Subcutaneous adipose tissue (tissue), 4 donors: ENCODE data around the gene FRYL. TPM values are rescaled to one million over a fixed set of nuclear protein-coding genes. Genes with fewer than 3 reads are reported as not detected.

Experiments used
- total RNA-seq, 4 donors: library from RNA; depleted of rRNA; stranded (reverse); fragments of >200 nt; gene quantifications; one replicate each; pipeline ENCODE4 v1.1.0, GENCODE V29; 2016
- TF ChIP-seq, protein P1 (sequence below): fragments of 450-650 bp; IDR thresholded peaks from one replicate; pipeline ENCODE4 v1.5.1; 2016; ENCODE audit warnings: low read depth, mild to moderate bottlenecking, control low read depth, antibody characterized with exemption, moderate library complexity

FRYL gene
- total RNA-seq, 4 donors from 2014 or later: 69.1 to 140 (median 90.0) TPM

DNA sequence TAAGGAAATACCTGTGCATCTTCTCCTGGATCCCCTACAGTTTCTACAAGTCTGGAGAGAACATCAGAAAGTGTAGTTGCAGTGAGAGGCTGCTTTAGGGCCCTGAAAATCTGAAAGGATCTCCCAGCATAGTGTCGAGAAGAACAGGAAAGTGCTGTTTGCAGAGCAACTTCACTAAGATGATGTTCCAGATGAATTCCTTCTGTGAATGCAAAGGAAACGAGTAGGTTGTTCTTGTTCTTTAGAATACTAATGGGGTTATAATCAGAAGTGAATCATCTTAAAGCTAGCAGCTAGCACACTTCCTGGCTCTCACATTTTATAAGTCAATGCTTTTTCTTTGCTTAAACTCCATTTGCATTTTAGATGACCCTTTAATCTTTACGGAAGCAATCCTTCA, 236.3 kb downstream of the FRYL start:
- TF ChIP-seq, protein P1, sequence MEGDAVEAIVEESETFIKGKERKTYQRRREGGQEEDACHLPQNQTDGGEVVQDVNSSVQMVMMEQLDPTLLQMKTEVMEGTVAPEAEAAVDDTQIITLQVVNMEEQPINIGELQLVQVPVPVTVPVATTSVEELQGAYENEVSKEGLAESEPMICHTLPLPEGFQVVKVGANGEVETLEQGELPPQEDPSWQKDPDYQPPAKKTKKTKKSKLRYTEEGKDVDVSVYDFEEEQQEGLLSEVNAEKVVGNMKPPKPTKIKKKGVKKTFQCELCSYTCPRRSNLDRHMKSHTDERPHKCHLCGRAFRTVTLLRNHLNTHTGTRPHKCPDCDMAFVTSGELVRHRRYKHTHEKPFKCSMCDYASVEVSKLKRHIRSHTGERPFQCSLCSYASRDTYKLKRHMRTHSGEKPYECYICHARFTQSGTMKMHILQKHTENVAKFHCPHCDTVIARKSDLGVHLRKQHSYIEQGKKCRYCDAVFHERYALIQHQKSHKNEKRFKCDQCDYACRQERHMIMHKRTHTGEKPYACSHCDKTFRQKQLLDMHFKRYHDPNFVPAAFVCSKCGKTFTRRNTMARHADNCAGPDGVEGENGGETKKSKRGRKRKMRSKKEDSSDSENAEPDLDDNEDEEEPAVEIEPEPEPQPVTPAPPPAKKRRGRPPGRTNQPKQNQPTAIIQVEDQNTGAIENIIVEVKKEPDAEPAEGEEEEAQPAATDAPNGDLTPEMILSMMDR: no peak

DNA sequence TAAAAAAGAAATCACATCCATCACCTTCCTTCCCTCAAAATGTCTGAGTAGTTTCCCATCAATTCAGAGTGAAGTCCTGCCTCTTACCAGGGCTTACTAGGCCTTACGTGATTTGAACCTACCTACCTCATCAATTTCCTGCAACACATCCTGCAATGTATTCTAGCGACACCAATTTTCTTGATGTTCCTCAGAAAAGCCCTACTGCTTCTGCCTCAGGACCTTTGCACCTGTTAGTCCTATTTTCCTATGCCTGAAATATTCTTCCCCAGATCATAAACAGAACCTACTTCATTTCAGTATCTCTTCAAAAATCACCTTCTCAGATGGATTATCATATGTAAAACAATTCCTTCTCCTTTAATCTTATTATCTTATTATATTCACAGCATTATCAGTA, 237.2 kb downstream of the FRYL start:
- TF ChIP-seq, protein P1: no peak

DNA sequence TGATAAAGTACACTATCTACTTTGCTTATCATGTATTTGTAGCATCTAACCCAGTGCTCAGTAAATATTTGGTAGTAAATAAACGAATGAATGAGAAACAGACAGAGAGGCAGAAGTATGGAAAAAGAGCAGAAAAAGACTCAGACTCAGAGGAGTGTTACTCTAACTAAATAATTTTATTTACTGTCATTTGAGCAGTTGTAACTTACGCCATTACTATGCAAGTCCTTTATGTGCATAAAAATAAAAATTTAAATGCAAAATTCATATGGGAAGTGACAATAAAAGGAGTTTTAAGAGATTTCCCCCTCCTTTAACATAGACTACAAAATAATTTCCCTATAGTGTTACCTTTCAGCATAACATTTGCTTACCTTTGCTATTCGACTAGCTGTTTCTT, 240.5 kb downstream of the FRYL start:
- TF ChIP-seq, protein P1: no peak

DNA sequence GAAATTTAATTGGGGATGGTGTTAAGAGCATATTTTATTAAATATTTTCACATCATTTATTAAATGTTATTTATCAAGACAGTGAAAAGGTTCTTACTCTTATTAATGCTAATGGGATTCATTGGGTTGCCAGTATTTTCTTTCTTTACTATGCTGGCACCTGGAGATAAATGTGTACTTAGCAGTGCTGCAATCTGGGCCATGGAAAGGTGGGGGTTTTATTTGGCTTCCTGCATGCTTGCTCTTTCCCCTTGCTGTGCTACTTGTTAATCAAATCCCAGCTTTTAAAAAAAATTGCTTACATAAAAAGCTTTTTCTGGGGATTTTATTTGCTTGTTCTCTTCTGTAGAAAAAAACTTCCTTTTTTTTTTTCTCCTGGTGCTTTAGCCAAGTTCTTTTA, 241.7 kb downstream of the FRYL start:
- TF ChIP-seq, protein P1: no peak

DNA sequence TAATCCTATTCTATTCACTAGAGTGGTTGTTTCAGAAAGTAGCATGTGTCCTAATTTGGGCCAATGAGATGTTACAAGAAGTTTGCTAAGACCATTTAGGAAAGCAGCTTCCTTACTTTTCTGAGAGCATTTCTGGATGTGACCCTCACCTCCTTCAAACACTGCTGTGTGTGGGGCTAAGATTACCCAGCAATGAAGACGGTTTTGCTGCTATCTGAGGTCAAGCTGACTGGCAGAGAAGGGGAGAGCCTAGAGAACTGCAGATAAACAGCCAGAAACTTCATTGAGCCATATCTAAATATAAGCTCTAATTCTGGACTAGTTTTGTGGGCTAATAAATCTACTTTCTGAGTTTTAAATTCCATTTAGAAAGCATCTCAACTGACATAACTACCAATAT, 253.7 kb downstream of the FRYL start:
- TF ChIP-seq, protein P1: no peak

DNA sequence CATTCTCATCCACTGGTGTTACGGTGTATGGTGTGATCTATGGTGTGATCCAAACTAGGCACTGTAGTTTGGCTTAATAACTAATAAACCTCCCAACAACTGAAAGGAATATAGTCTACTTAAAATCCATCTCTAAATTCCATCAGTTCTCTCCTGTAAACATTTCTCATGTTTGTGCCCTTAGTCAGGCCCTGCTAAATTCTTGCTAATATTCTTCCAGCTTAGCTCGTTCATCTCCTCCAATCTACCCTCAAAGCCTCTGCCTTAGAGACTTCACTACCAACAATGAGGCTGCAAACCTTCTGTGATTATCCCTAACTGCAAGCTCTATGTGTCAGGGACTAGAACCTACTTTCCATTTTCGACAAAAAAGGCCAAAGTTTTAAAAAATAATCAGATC, 261.9 kb downstream of the FRYL start:
- TF ChIP-seq, protein P1: no peak

DNA sequence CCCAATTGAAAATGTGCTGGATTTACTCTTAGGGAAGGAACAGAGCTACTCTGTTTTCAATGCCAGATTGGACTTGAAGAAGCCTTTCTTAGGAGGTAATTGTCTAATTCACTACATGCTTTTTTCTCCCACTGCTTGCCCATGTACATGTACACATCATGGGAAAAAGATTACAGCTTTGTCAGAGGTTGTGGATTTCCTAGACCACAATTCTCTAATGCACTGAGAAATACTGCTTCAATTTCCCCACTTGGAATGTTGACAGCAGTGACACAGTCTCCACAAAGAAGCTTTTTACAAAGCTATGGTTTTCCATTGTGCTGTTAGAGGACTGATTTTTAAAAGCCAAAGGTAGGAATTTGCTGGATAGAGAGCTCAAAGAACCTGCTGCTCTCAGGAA, 270.5 kb downstream of the FRYL start:
- TF ChIP-seq, protein P1: no peak

DNA sequence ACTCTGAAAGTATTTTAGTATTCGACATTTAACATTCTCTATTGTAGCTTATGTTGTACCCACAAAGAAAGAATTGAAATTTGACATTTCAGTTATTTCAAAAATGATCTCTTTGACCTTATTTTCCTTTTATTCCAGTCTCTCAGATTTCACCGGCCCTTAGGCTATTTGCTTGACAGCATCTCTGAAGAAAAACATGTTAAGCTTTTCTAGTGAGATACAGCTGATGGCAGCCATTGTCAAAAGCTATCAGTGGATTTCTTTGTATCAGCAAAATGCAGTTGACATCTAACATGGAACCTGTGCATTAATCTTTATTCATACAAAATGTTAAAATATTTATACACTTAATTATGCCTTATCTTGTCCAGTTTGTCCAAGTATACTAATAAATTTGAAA, 273.4 kb downstream of the FRYL start:
- TF ChIP-seq, protein P1: no peak
